ENCODE measurements around the gene XXYLT1.
"Not testable (repeated sequence)": the region's sequence is repeated elsewhere in the genome, so short reads cannot be mapped to it uniquely, and the experiment has no call there.

The XXYLT1 gene

GRCh38 chr3:195095035-195095703, 175.8 kb downstream of the XXYLT1 start:
- peak; percentile 45 for DNase-seq

GRCh38 chr3:195094191-195094921, 176.6 kb downstream of the XXYLT1 start:
- no peak for DNase-seq

- DNase-seq: no peak
These were observed 177.2 kb downstream of the XXYLT1 start for GRCh38 chr3:195093731-195094130.

- DNase-seq: not testable (repeated sequence)
These were observed 182.9 kb downstream of the XXYLT1 start for GRCh38 chr3:195087840-195088601.

- no peak for DNase-seq
These were observed 183.6 kb downstream of the XXYLT1 start for GRCh38 chr3:195087328-195087727.

DNA sequence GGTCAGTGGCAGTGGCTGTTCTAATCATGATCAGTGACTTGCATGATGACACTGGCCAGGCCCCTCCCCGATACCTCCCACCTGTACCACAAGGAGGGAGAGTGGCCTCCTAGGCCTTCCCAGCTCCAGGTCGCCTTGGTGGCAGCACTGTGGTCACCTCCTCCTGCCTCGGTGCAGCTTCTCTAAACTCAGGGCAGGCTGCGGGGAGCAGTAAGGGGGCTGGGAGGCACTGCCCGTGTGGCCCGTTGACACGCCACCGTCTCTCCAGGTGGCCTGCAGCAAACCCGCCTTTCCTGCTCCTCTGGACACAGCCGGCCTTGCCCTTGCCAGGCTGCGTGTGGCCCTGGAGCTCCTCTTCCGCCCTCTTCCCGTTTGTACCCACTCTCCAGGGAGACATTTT, 184.1 kb downstream of the XXYLT1 start:
- no peak for DNase-seq

- no peak for DNase-seq
These were observed 184.6 kb downstream of the XXYLT1 start for GRCh38 chr3:195086341-195086740.

DNA sequence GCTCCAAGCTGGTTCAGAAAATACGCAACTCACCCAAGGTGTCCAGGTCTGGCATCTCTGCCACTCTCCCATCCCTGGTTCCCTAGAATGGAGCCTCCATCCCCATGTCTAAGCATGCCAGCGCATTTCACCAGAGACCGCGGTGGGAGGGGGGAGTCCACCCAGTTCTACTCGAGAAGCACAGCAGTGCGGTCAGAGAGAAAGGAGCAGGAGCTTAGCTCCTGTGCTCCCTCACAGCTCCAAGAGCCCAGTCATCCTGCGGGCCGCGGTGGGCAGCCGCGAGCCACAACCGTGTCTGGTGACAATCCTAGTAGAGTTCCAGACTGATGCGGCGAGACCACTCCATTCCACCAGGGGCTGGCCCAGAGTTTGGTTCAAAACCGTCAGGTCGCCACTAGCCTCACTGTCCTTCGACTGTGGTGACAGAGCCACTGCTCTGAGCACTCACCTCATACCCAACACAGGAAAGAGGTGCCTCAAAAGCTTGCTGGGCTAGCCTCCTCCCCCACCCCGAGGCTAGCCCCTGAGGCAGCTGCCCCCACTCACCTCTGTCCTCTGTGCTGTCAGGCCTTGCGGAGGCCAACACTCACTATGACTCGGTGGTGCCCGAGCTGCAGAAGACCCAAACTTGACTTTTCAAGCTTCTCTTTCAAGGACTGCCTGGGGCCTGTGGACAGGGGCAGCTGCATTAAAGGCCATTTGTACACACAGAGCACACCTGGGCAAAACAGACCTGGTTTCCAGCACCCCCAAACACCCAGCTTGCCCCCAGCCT, 185.4 kb downstream of the XXYLT1 start:
- no peak for DNase-seq

- DNase-seq: no peak
These were observed 186.2 kb downstream of the XXYLT1 start for GRCh38 chr3:195084746-195085145.

GRCh38 chr3:195083659-195084058, 187.3 kb downstream of the XXYLT1 start:
- no peak for DNase-seq

DNA sequence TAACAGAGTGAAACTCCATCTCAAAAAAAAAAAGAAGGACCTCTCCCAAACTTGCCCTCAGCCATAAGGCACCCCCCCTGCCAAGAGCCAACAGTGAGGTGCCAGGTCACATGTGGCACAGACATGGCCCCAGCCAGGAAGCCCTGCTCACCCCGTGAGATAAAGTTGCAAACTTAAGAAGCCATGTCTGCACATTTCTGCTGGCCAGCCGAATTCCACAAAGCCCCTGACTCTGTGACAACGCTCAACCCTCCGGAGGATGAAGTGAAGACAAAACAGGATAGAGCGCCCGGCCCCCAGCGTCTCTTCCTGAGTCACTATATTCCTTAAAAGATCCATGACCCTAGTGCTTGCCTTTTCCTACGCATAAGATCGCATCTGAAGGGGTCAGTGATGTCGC, 188.1 kb downstream of the XXYLT1 start:
- no peak for DNase-seq

- no peak for DNase-seq
These were observed 189.6 kb downstream of the XXYLT1 start for GRCh38 chr3:195081242-195081963.

DNA sequence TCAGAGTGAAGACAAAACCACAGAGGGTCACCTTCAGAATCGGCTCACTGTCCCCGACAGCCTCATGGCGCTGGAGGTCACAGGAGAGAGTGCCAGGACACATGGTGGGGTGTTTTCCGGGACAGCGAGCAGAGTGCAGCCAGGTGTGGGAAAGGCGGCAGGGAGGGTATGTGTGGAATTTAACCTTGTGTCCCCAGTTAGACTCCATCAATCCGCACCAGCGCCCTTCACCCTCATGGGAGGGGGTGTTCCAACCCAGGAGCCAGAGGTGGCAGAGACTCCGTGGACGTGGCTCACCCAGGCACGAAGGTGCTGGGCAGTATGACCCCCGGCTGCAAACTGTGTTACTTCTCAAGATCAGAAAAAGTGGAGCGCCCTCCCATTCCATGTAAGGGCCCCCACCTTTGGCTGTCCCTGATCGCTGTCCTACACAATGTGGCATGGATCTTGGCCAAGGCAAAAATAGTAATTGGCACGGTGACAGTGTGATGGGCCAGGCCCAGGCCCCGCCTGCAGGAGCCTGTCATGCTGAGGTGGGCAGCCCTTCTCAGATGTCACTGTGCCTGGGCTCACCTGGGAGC, 190.3 kb downstream of the XXYLT1 start:
- DNase-seq: no peak

GRCh38 chr3:195080125-195080524, 190.8 kb downstream of the XXYLT1 start:
- no peak for DNase-seq

DNA sequence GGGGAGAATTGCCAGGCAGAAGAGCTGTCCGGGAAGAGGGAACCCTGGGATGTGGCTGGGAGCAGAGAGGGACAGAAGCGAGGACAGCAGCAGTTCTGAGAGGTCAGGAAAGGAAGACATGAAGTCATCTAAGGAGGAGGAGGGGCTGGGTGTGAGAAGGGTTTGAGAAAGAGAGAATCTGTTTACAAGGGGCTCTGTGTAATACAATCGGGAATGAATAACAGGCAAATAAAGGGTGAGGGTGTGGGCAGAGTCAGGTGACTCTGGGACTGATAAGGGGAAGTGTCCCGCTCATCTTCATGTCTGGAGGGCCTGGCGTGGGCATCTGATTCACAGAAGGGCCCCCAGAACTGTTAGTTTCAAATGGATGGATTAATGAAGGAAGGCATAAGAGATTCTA, 191.3 kb downstream of the XXYLT1 start:
- no peak for DNase-seq

DNA sequence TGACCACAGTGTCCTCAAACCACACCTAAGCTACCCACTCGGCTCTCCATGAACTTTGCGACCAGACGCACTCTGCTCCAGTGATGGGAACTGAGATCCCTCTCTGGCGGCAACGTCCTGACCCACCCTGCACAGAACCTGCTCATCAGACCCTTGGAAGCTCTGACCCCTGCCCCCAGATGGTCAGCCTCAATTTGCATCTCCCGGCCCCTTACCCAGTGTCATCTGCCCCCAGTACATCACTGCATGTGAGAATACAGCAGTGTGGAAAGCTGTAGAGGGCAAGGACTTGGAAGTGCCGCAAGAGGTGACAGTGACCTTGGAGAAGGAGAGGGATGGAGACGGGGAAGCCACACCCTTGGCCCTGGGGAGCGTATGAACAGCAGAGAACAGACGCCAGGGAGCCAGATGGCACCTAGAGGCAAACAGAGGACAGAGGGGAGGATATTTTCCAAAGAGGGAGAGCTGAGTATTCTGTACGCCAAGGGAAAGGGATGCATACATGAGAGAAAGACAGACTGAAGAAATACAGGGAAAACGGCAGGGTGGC, 192.0 kb downstream of the XXYLT1 start:
- peak; percentile 70 for DNase-seq

- DNase-seq: peak; percentile 44
These were observed 193.1 kb downstream of the XXYLT1 start for GRCh38 chr3:195077611-195078540.

DNA sequence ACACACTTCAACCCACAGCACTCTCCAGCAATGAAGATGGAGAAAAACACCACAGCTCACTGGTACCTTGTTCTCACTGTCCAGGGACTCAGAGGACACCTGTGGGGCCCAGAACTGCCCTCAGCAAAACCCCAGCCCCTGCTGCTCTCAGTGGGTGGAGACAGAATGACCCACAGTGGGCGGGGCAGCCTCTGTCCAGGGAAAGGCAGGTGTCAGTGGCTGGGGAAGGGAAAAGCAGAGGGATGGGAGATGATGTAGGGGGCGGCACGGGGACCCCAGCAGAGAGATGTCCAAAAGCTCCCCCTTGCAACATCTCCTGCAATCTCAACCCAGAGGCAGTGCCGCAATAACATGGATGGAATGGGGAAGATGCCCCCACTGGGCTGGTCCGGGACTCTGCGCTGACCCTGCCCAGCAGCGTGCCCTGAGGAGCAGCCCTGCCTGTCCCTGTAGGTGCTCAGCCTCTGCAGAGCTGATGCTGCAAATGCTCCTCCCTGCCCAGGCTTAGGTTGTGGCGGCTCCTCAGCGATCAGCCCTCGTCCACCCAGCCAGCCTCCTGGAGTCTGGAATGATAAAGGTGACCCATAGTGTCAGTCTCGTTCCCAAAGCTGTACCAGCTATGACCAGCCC, 193.9 kb downstream of the XXYLT1 start:
- no peak for DNase-seq

DNA sequence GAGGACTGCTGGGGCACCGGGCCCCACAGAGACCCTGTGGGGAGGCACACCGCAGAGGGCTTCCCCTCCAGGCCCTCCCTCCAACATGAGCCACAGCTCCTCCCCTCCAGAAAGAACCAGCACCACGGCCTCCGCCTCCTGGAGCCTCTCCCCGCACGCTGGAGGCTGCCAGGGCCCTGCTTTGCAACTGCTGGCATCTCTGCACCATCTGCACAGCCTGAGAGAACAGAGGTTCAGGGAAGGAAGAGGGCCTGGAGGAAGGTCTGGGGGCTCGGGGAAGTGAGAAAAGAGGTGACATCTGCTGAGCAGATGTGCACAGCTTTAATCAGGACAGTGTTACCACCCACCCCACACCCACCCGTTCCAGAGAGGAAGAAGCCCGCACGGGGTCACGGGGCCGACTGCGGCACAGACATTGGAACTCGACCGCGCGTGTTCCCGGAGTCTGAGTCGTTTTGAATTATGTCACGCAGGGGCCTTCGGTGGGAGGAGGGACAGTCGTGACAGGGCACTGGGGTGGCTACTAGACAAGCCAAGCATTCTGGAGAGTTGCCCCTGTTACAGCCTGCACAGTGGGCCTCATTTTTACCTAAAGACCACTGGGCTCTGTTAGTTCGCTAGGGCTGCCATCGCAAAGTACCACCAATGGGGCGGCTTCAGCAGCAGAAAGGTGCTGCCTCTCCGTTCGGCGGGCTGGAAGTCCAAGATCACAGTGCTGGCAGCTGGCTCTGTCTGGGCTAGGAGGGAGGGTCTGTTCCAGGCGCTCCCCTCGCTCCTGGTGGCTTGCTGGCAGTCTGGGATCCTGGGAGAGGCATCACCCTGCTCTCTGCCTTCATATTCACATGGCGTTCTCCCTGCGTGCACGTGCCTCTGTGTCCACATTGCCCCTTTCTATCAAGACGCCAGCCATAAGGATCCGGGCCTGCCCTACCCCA, 194.8 kb downstream of the XXYLT1 start:
- DNase-seq: peak; percentile 34

Measured in DMS 273 treated with DMSO at 0.1 percent for 48 hours (cell line).